WTC11 (cell line): ENCODE measurements around the gene TIMMDC1. TPM values are rescaled to one million over a fixed set of nuclear protein-coding genes. Genes with fewer than 3 reads are reported as not detected.

Experiments
- ATAC-seq: fragments of 200-7000 bp; cut with Tn5 transposase; 2 replicates; pipeline ENCODE4 v1.10.0; 2021; ENCODE audit warnings: mild to moderate bottlenecking, moderate library complexity
- CTCF ChIA-PET: fragments of 300-600 bp; sonication (Branson Sonifier 250); formaldehyde crosslinking; loops from one replicate; lab custom pipeline; 2021; ENCODE audit warnings: antibody characterized with exemption; lab: Charles Lee
- POLR2A ChIA-PET: fragments of 350-600 bp; sonication (Branson Sonifier 250); formaldehyde crosslinking; loops from one replicate; lab custom pipeline; 2021; ENCODE audit warnings: antibody characterized with exemption; lab: Charles Lee
- DNase-seq: peaks from one replicate; pipeline ENCODE4 v3.0.0; 2021; ENCODE audit warnings: low spot score
- H3K27ac Mint-ChIP-seq: 2 replicates; pipeline ENCODE4 v1.8.0; 2021; ENCODE audit warnings: mixed read lengths
- H3K27me3 Mint-ChIP-seq: 2 replicates; pipeline ENCODE4 v1.8.0; 2021; ENCODE audit warnings: low read depth, mild to moderate bottlenecking, moderate library complexity, mixed read lengths
- H3K36me3 Mint-ChIP-seq: 2 replicates; pipeline ENCODE4 v1.8.0; 2021; ENCODE audit warnings: mixed read lengths
- H3K4me1 Mint-ChIP-seq: 2 replicates; pipeline ENCODE4 v1.8.0; 2022; ENCODE audit warnings: mixed read lengths
- H3K4me3 Mint-ChIP-seq: 2 replicates; pipeline ENCODE4 v1.8.0; 2021; ENCODE audit warnings: mild to moderate bottlenecking, moderate library complexity, mixed read lengths
- H3K9me3 Mint-ChIP-seq: 2 replicates; pipeline ENCODE4 v1.8.0; 2021; ENCODE audit warnings: mixed read lengths
- CREB1 ChIP-seq: sonication (generic); formaldehyde crosslinking; IDR thresholded peaks from 2 replicates; pipeline ENCODE4 v1.8.0; 2023; ENCODE audit warnings: mild to moderate bottlenecking, missing genetic modification reagents
- E2F5 ChIP-seq: sonication (generic); formaldehyde crosslinking; IDR thresholded peaks from 2 replicates; pipeline ENCODE4 v1.8.1; 2022; ENCODE audit warnings: mild to moderate bottlenecking, moderate library complexity, missing genetic modification reagents
- ELF4 ChIP-seq: sonication (generic); formaldehyde crosslinking; IDR thresholded peaks from 2 replicates; pipeline ENCODE4 v1.8.1; 2022; ENCODE audit warnings: low read depth, mild to moderate bottlenecking, moderate library complexity, missing genetic modification reagents
- EMX1 ChIP-seq: fragments of 250-450 bp; sonication (Bioruptor Pico); IDR thresholded peaks from 2 replicates; pipeline ENCODE4 v1.8.0; 2021; ENCODE audit warnings: mild to moderate bottlenecking
- FOXK1 ChIP-seq: sonication (generic); formaldehyde crosslinking; IDR thresholded peaks from 2 replicates; pipeline ENCODE4 v1.8.0; 2022; ENCODE audit warnings: mild to moderate bottlenecking, moderate library complexity, missing genetic modification reagents
- GABPB1 ChIP-seq: sonication (generic); formaldehyde crosslinking; IDR thresholded peaks from 2 replicates; pipeline ENCODE4 v1.8.1; 2023; ENCODE audit warnings: mild to moderate bottlenecking, missing genetic modification reagents
- MYBL2 ChIP-seq: sonication (generic); formaldehyde crosslinking; IDR thresholded peaks from 2 replicates; pipeline ENCODE4 v1.8.1; 2023; ENCODE audit warnings: mild to moderate bottlenecking, moderate library complexity, missing genetic modification reagents
- NR1H2 ChIP-seq: sonication (generic); formaldehyde crosslinking; IDR thresholded peaks from 2 replicates; pipeline ENCODE4 v1.9.0; 2021; ENCODE audit warnings: mild to moderate bottlenecking, moderate library complexity, missing genetic modification reagents
- PREB ChIP-seq: sonication (generic); formaldehyde crosslinking; IDR thresholded peaks from 2 replicates; pipeline ENCODE4 v1.8.1; 2022; ENCODE audit warnings: mild to moderate bottlenecking, missing genetic modification reagents, moderate library complexity, borderline replicate concordance
- STAT6 ChIP-seq: sonication (generic); formaldehyde crosslinking; conservative IDR thresholded peaks from 2 replicates; pipeline ENCODE4 v1.8.1; 2023; ENCODE audit warnings: mild to moderate bottlenecking, low read depth, missing genetic modification reagents, moderate library complexity
- TCF7 ChIP-seq: sonication (generic); formaldehyde crosslinking; IDR thresholded peaks from 2 replicates; pipeline ENCODE4 v1.8.0; 2022; ENCODE audit warnings: mild to moderate bottlenecking, low read depth, missing genetic modification reagents, moderate library complexity
- ZNF317 ChIP-seq: sonication (generic); formaldehyde crosslinking; IDR thresholded peaks from 2 replicates; pipeline ENCODE4 v1.8.1; 2023; ENCODE audit warnings: low read depth, mild to moderate bottlenecking, moderate library complexity, missing genetic modification reagents, borderline replicate concordance
- ZNF423 ChIP-seq: fragments of 250-450 bp; sonication (Bioruptor Pico); IDR thresholded peaks from 2 replicates; pipeline ENCODE4 v2.1.2; 2022; ENCODE audit warnings: mild to moderate bottlenecking, moderate library complexity
- ZNF425 ChIP-seq: fragments of 250-450 bp; sonication (Bioruptor Pico); conservative IDR thresholded peaks from 2 replicates; pipeline ENCODE4 v1.9.0; 2021; ENCODE audit warnings: mild to moderate bottlenecking
- total RNA-seq: library from RNA; stranded (reverse); gene quantifications from 3 replicates; pipeline ENCODE4 v1.2.3, GENCODE V29; 2021
- TF ChIP-seq, protein P1 (sequence below): sonication (generic); formaldehyde crosslinking; IDR thresholded peaks from 2 replicates; pipeline ENCODE4 v1.8.1; 2022; ENCODE audit warnings: missing genetic modification reagents, borderline replicate concordance
- TF ChIP-seq, protein P2 (sequence below): sonication (generic); formaldehyde crosslinking; IDR thresholded peaks from 2 replicates; pipeline ENCODE4 v1.8.0; 2022; ENCODE audit warnings: mild to moderate bottlenecking, missing genetic modification reagents
- TF ChIP-seq, protein P3 (sequence below): sonication (generic); formaldehyde crosslinking; IDR thresholded peaks from 2 replicates; pipeline ENCODE4 v1.8.1; 2022; ENCODE audit warnings: low read depth, mild to moderate bottlenecking, moderate library complexity, missing genetic modification reagents, borderline replicate concordance
- TF ChIP-seq, protein P4 (sequence below): sonication (generic); formaldehyde crosslinking; IDR thresholded peaks from 2 replicates; pipeline ENCODE4 v1.8.0; 2022; ENCODE audit warnings: mild to moderate bottlenecking, missing genetic modification reagents
- TF ChIP-seq, protein P5 (sequence below): sonication (generic); formaldehyde crosslinking; IDR thresholded peaks from 2 replicates; pipeline ENCODE4 v1.8.1; 2023; ENCODE audit warnings: mild to moderate bottlenecking, missing genetic modification reagents
- TF ChIP-seq, protein P6 (sequence below): sonication (generic); formaldehyde crosslinking; IDR thresholded peaks from 2 replicates; pipeline ENCODE4 v1.8.1; 2023; ENCODE audit warnings: mild to moderate bottlenecking, missing genetic modification reagents, moderate library complexity

Gene TIMMDC1
- total RNA-seq, 1 experiment from 2014 or later: 114 TPM

- no peaks in the 10 kb centered on the region for H3K27me3 Mint-ChIP-seq
- H3K4me3 Mint-ChIP-seq: no peak overlapping the region; the same call in 1 of the 2 replicates
- ChIA-PET POLR2A (no interaction called here), CTCF (no interaction called here)
- H3K9me3 Mint-ChIP-seq: no peaks in the 10 kb centered on the region
- peaks cover 20% of the 10 kb centered on the region for H3K4me1 Mint-ChIP-seq
- H3K36me3 Mint-ChIP-seq: peaks cover 14% of the 10 kb centered on the region
- no peak for ATAC-seq
- H3K27ac Mint-ChIP-seq: no peak overlapping the region
- no peak for DNase-seq
- TF ChIP-seq MYBL2 (CRISPR knock-in tag) (no peak), ZNF317 (CRISPR knock-in tag) (no peak)
- TF ChIP-seq, protein P1, sequence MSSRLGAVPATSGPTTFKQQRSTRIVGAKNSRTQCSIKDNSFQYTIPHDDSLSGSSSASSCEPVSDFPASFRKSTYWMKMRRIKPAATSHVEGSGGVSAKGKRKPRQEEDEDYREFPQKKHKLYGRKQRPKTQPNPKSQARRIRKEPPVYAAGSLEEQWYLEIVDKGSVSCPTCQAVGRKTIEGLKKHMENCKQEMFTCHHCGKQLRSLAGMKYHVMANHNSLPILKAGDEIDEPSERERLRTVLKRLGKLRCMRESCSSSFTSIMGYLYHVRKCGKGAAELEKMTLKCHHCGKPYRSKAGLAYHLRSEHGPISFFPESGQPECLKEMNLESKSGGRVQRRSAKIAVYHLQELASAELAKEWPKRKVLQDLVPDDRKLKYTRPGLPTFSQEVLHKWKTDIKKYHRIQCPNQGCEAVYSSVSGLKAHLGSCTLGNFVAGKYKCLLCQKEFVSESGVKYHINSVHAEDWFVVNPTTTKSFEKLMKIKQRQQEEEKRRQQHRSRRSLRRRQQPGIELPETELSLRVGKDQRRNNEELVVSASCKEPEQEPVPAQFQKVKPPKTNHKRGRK (CRISPR knock-in tag): no peak
Measured at GRCh38 chr3:119470866-119471265, 27.5 kb upstream of the TIMMDC1 start.

GRCh38 chr3:119481079-119481478 lies 17.3 kb upstream of the TIMMDC1 start:
- ChIA-PET POLR2A (no interaction called here), CTCF (no interaction called here)
- Mint-ChIP-seq H3K27ac (no peak overlapping the region), H3K4me3 (no peak overlapping the region), H3K27me3 (no peaks in the 10 kb centered on the region), H3K4me1 (no peaks in the 10 kb centered on the region), H3K9me3 (no peaks in the 10 kb centered on the region), H3K36me3 (peaks cover 22% of the 10 kb centered on the region)
- ATAC-seq (no peak), DNase-seq (no peak)
- no peak for TF ChIP-seq ZNF423 (CRISPR knock-in tag)
- no peak for TF ChIP-seq ELF4 (CRISPR knock-in tag)
- TF ChIP-seq STAT6 (CRISPR knock-in tag): no peak
- TF ChIP-seq, protein P2, sequence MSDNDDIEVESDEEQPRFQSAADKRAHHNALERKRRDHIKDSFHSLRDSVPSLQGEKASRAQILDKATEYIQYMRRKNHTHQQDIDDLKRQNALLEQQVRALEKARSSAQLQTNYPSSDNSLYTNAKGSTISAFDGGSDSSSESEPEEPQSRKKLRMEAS (CRISPR knock-in tag): no peak
- no peak for TF ChIP-seq CREB1 (CRISPR knock-in tag)
- TF ChIP-seq, protein P3, sequence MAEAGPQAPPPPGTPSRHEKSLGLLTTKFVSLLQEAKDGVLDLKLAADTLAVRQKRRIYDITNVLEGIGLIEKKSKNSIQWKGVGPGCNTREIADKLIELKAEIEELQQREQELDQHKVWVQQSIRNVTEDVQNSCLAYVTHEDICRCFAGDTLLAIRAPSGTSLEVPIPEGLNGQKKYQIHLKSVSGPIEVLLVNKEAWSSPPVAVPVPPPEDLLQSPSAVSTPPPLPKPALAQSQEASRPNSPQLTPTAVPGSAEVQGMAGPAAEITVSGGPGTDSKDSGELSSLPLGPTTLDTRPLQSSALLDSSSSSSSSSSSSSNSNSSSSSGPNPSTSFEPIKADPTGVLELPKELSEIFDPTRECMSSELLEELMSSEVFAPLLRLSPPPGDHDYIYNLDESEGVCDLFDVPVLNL (CRISPR knock-in tag): no peak
- TF ChIP-seq, protein P4, sequence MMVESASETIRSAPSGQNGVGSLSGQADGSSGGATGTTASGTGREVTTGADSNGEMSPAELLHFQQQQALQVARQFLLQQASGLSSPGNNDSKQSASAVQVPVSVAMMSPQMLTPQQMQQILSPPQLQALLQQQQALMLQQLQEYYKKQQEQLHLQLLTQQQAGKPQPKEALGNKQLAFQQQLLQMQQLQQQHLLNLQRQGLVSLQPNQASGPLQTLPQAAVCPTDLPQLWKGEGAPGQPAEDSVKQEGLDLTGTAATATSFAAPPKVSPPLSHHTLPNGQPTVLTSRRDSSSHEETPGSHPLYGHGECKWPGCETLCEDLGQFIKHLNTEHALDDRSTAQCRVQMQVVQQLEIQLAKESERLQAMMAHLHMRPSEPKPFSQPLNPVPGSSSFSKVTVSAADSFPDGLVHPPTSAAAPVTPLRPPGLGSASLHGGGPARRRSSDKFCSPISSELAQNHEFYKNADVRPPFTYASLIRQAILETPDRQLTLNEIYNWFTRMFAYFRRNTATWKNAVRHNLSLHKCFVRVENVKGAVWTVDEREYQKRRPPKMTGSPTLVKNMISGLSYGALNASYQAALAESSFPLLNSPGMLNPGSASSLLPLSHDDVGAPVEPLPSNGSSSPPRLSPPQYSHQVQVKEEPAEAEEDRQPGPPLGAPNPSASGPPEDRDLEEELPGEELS (CRISPR knock-in tag): no peak
- TF ChIP-seq ZNF425: no peak
- no peak for TF ChIP-seq TCF7
- TF ChIP-seq FOXK1 (CRISPR knock-in tag): no peak
- TF ChIP-seq, protein P5, sequence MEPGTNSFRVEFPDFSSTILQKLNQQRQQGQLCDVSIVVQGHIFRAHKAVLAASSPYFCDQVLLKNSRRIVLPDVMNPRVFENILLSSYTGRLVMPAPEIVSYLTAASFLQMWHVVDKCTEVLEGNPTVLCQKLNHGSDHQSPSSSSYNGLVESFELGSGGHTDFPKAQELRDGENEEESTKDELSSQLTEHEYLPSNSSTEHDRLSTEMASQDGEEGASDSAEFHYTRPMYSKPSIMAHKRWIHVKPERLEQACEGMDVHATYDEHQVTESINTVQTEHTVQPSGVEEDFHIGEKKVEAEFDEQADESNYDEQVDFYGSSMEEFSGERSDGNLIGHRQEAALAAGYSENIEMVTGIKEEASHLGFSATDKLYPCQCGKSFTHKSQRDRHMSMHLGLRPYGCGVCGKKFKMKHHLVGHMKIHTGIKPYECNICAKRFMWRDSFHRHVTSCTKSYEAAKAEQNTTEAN (CRISPR knock-in tag): no peak
- no peak for TF ChIP-seq ZNF317 (CRISPR knock-in tag)
- TF ChIP-seq GABPB1 (CRISPR knock-in tag): no peak
- TF ChIP-seq NR1H2 (CRISPR knock-in tag): no peak
- TF ChIP-seq, protein P6, sequence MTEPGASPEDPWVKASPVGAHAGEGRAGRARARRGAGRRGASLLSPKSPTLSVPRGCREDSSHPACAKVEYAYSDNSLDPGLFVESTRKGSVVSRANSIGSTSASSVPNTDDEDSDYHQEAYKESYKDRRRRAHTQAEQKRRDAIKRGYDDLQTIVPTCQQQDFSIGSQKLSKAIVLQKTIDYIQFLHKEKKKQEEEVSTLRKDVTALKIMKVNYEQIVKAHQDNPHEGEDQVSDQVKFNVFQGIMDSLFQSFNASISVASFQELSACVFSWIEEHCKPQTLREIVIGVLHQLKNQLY: no peak
- TF ChIP-seq PREB (CRISPR knock-in tag): no peak
- no peak for TF ChIP-seq E2F5 (CRISPR knock-in tag)
- no peak for TF ChIP-seq EMX1
